HepG2 (cell line): ENCODE data around the gene MAN2A1. TPM values are rescaled to one million over a fixed set of nuclear protein-coding genes. Genes with fewer than 3 reads are reported as not detected.
A peak's percentile ranks its signal among the peaks of the same experiment; 100 is the strongest.

Experiments
- ATF1 ChIP-seq: IDR thresholded peaks from 2 replicates; pipeline ENCODE4 v1.6.1; 2016; ENCODE audit warnings: mild to moderate bottlenecking, control low read depth
- FOSL1 ChIP-seq: sonication (generic); formaldehyde crosslinking; IDR thresholded peaks from 2 replicates; pipeline ENCODE4 v1.9.0; 2021; ENCODE audit warnings: missing genetic modification reagents, borderline replicate concordance
- ISX ChIP-seq: sonication (generic); formaldehyde crosslinking; conservative IDR thresholded peaks from 2 replicates; pipeline ENCODE4 v1.5.0; 2020; ENCODE audit warnings: missing genetic modification reagents
- TBP ChIP-seq: sonication (generic); formaldehyde crosslinking; IDR thresholded peaks from 2 replicates; pipeline ENCODE4 v1.5.0; 2020; ENCODE audit warnings: missing genetic modification reagents
- TEF ChIP-seq: sonication (generic); formaldehyde crosslinking; IDR thresholded peaks from 2 replicates; pipeline ENCODE4 v1.5.0; 2020; ENCODE audit warnings: missing genetic modification reagents
- ZNF142 ChIP-seq: sonication (generic); formaldehyde crosslinking; IDR thresholded peaks from 2 replicates; pipeline ENCODE4 v1.4.0; 2020; ENCODE audit warnings: missing genetic modification reagents
- ZNF558 ChIP-seq: sonication (generic); formaldehyde crosslinking; IDR thresholded peaks from 2 replicates; pipeline ENCODE4 v1.9.0; 2022; ENCODE audit warnings: mild to moderate bottlenecking, missing genetic modification reagents, borderline replicate concordance
- polyA plus RNA-seq, 8 experiments: library from polyadenylated mRNA; depleted of rRNA in 3 of 8; stranded (reverse) in 7 of 8; unstranded in 1 of 8; fragments of >200 nt; fragmentation: Illumina TruSeq in 4 of 8; extraction: Trizol in 4 of 8; gene quantifications; 2 replicates each; pipeline versions ENCODE4 v1.2.1 to v1.2.3, GENCODE V29; 2011 to 2016; ENCODE audit warnings: low read depth in 4 of 8, missing spikeins in 1 of 8, mixed read lengths in 1 of 8; ENCODE audit not compliant: insufficient read depth in 1 of 8
- total RNA-seq, 5 experiments: library from RNA; depleted of rRNA; stranded (reverse); fragments of >200 nt; fragmentation: Illumina TruSeq; extraction: Trizol; gene quantifications; 2 replicates each; pipeline ENCODE4 v1.2.3, GENCODE V29; 2016; ENCODE audit warnings: low read depth in 1 of 5
- TF ChIP-seq, protein P1 (sequence below): sonication (generic); formaldehyde crosslinking; IDR thresholded peaks from 2 replicates; pipeline ENCODE4 v1.4.0; 2020; ENCODE audit warnings: missing genetic modification reagents, mild to moderate bottlenecking, borderline replicate concordance
- TF ChIP-seq, protein P2 (sequence below): sonication (generic); formaldehyde crosslinking; IDR thresholded peaks from 2 replicates; pipeline ENCODE4 v1.8.1; 2023; ENCODE audit warnings: mild to moderate bottlenecking, missing genetic modification reagents
- TF ChIP-seq, protein P3 (sequence below): sonication (generic); formaldehyde crosslinking; IDR thresholded peaks from 2 replicates; pipeline ENCODE4 v1.5.0; 2020; ENCODE audit warnings: missing genetic modification reagents

Gene MAN2A1
- total and polyA plus RNA-seq, 2 of the 13 experiments (the other 11 are each of a cell fraction or from before 2014, with no cell fraction given): 56.2 to 80.5 TPM

DNA sequence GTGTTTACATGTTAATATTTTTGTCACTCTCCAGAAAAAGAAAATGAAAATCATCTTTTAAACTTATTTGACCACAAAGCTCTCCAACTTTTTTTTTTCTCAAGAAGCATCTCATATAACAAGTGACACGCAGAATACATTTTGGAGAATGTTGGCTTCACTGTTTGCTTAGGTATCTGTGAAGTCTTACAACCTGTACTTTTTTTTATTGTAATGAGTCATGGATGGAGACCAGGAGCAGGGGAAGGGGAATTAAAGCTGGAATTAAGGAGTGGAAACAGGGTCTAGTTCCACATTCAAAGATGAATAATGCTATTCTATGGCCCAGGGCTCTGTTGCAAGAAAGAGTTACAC lies 211.9 kb downstream of the MAN2A1 start (continued):
- TF ChIP-seq ZNF142 (CRISPR knock-in tag) (no peak), TEF (CRISPR knock-in tag) (no peak), ATF1 (CRISPR knock-in tag) (no peak), ZNF558 (CRISPR knock-in tag) (no peak), FOSL1 (0 out of 2 replicates have a peak, but pooled peaks have one; percentile 34), TBP (no peak), ISX (CRISPR knock-in tag) (no peak)
- TF ChIP-seq, protein P1, sequence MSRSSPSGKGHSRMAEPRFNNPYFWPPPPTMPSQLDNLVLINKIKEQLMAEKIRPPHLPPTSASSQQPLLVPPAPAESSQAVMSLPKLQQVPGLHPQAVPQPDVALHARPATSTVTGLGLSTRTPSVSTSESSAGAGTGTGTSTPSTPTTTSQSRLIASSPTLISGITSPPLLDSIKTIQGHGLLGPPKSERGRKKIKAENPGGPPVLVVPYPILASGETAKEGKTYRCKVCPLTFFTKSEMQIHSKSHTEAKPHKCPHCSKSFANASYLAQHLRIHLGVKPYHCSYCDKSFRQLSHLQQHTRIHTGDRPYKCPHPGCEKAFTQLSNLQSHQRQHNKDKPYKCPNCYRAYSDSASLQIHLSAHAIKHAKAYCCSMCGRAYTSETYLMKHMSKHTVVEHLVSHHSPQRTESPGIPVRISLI (CRISPR knock-in tag): peak; percentile 91
- TF ChIP-seq, protein P2, sequence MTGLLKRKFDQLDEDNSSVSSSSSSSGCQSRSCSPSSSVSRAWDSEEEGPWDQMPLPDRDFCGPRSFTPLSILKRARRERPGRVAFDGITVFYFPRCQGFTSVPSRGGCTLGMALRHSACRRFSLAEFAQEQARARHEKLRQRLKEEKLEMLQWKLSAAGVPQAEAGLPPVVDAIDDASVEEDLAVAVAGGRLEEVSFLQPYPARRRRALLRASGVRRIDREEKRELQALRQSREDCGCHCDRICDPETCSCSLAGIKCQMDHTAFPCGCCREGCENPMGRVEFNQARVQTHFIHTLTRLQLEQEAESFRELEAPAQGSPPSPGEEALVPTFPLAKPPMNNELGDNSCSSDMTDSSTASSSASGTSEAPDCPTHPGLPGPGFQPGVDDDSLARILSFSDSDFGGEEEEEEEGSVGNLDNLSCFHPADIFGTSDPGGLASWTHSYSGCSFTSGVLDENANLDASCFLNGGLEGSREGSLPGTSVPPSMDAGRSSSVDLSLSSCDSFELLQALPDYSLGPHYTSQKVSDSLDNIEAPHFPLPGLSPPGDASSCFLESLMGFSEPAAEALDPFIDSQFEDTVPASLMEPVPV (CRISPR knock-in tag): no peak
- TF ChIP-seq, protein P3, sequence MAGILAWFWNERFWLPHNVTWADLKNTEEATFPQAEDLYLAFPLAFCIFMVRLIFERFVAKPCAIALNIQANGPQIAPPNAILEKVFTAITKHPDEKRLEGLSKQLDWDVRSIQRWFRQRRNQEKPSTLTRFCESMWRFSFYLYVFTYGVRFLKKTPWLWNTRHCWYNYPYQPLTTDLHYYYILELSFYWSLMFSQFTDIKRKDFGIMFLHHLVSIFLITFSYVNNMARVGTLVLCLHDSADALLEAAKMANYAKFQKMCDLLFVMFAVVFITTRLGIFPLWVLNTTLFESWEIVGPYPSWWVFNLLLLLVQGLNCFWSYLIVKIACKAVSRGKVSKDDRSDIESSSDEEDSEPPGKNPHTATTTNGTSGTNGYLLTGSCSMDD (CRISPR knock-in tag): no peak
